Hepatocyte (in vitro differentiated cells): ENCODE measurements around the gene GLT6D1. TPM values are rescaled to one million over a fixed set of nuclear protein-coding genes. Genes with fewer than 3 reads are reported as not detected.
A peak's percentile ranks its signal among the peaks of the same experiment; 100 is the strongest.

Experiments used
- DNase-seq: peaks from one replicate; pipeline ENCODE4 v3.0.0-alpha.2; 2016; ENCODE audit warnings: low spot score
- H2AFZ ChIP-seq: fragments of 200-600 bp; sonication (generic); 2 replicates; pipeline ENCODE4 v1.6.0; 2016; ENCODE audit warnings: antibody characterized with exemption, mild to moderate bottlenecking
- H3K27ac ChIP-seq: fragments of 200-600 bp; sonication (generic); 2 replicates; pipeline ENCODE4 v1.5.1; 2016; ENCODE audit warnings: mild to moderate bottlenecking
- H3K27me3 ChIP-seq: fragments of 200-600 bp; sonication (generic); 2 replicates; pipeline ENCODE4 v1.6.1; 2016
- H3K36me3 ChIP-seq: fragments of 200-600 bp; sonication (generic); replicated peaks from 2 replicates; pipeline ENCODE4 v1.5.1; 2016; ENCODE audit warnings: low read depth; ENCODE audit not compliant: insufficient read depth
- H3K4me1 ChIP-seq: fragments of 200-600 bp; sonication (generic); 2 replicates; pipeline ENCODE4 v1.5.1; 2016; ENCODE audit warnings: mild to moderate bottlenecking, moderate library complexity; ENCODE audit not compliant: insufficient read depth
- H3K4me2 ChIP-seq: fragments of 200-600 bp; sonication (generic); 2 replicates; pipeline ENCODE4 v1.6.0; 2016
- H3K4me3 ChIP-seq: fragments of 200-600 bp; sonication (generic); 2 replicates; pipeline ENCODE4 v1.5.1; 2016; ENCODE audit warnings: mild to moderate bottlenecking
- H3K79me2 ChIP-seq: fragments of 200-600 bp; sonication (generic); 2 replicates; pipeline ENCODE4 v1.6.0; 2017; ENCODE audit warnings: mild to moderate bottlenecking
- H3K9me2 ChIP-seq: fragments of 200-600 bp; sonication (generic); replicated peaks from 2 replicates; pipeline ENCODE4 v1.6.0; 2017; ENCODE audit warnings: mild to moderate bottlenecking; ENCODE audit not compliant: insufficient read depth
- H3K9me3 ChIP-seq: fragments of 200-600 bp; sonication (generic); 2 replicates; pipeline ENCODE4 v1.5.1; 2016; ENCODE audit warnings: low read depth, mild to moderate bottlenecking
- H4K20me1 ChIP-seq: fragments of 200-600 bp; sonication (generic); 2 replicates; pipeline ENCODE4 v1.6.0; 2016; ENCODE audit warnings: mild to moderate bottlenecking; ENCODE audit not compliant: insufficient read depth, poor library complexity, severe bottlenecking
- EZH2 ChIP-seq: fragments of 200-600 bp; sonication (generic); IDR thresholded peaks from 2 replicates; pipeline ENCODE4 v1.6.1; 2016; ENCODE audit warnings: antibody characterized with exemption, mild to moderate bottlenecking, borderline replicate concordance
- EZH2phosphoT487 ChIP-seq: fragments of 200-600 bp; sonication (generic); IDR thresholded peaks from one replicate; pipeline ENCODE4 v1.6.1; 2018; ENCODE audit warnings: antibody characterized with exemption, mild to moderate bottlenecking, low read depth, moderate library complexity; ENCODE audit not compliant: unreplicated experiment, severe bottlenecking
- WGBS: methylation state at CpG from one replicate; pipeline ENCODE4 v1.1.6; 2016; ENCODE audit warnings: low lambda C conversion rate; ENCODE audit errors: missing lambda C conversion rate; 5-methylcytosine and 5-hydroxymethylcytosine counted together
- polyA plus RNA-seq: library from polyadenylated mRNA; unstranded; fragments of >200 nt; fragmentation: Nextera tagmentation; extraction: Ambion mirVana; gene quantifications from 2 replicates; pipeline ENCODE4 v1.2.1, GENCODE V29; 2016
- total RNA-seq: library from RNA; depleted of rRNA; stranded (reverse); fragments of >200 nt; gene quantifications from 2 replicates; pipeline ENCODE4 v1.2.3, GENCODE V29; 2014
- TF ChIP-seq, protein P1 (sequence below): fragments of 200-600 bp; sonication (generic); IDR thresholded peaks from 2 replicates; pipeline ENCODE4 v1.5.1; 2016; ENCODE audit warnings: antibody characterized with exemption, mild to moderate bottlenecking; ENCODE audit not compliant: poor library complexity

GLT6D1 gene
- total and polyA plus RNA-seq, 2 experiments from 2014 or later, result 0.20 TPM; not detected in 1

DNA sequence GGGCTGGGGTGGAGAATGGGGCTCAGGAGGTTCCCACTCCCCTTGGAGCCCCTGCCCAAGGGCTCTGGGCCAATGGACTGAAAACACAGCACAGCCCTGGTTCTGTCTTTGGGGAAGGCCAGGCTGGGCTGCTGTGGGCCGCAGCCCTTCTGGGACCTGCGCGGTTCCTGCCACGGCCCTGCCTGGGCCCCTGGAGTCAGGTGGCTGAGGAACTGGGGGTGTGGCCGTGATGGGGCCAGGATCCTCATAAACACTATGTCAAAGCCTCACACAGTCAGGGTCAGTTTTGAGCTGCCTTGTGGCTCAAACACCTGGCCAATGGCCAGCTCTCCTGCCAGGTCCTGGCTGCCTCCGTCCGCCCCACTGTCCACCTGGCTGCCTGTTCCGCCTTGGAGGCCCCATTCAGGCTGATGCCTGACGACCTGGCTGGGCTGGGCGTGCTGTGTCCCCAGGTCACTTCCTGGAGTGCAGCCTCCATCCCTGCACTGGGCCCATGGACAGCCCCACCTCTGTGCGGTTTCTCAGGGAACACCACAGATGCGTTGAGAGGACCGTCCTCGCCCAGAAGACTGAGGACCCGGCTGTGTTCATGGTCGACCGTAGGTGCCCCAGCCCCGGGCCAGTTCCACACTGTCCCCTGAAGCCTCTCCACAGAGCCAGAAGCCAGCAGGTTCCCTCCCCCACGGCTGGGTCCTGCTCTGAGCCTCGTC, 50.3 kb downstream of the GLT6D1 start:
- WGBS, result 93% methylated on average over 20 of the region's 20 CpGs
- H3K9me2 ChIP-seq, result no peaks in the 10 kb centered on the region
- no peaks in the 10 kb centered on the region for H3K4me1 ChIP-seq
- no peaks in the 10 kb centered on the region for H3K9me3 ChIP-seq
- H3K36me3 ChIP-seq, result no peaks in the 10 kb centered on the region
- H3K79me2 ChIP-seq, result no peaks in the 10 kb centered on the region
- H3K4me3 ChIP-seq, result no peak overlapping the region
- peak; percentile 4 for DNase-seq
- TF ChIP-seq EZH2phosphoT487, result no peak
- no peak for TF ChIP-seq EZH2
- TF ChIP-seq, protein P1, sequence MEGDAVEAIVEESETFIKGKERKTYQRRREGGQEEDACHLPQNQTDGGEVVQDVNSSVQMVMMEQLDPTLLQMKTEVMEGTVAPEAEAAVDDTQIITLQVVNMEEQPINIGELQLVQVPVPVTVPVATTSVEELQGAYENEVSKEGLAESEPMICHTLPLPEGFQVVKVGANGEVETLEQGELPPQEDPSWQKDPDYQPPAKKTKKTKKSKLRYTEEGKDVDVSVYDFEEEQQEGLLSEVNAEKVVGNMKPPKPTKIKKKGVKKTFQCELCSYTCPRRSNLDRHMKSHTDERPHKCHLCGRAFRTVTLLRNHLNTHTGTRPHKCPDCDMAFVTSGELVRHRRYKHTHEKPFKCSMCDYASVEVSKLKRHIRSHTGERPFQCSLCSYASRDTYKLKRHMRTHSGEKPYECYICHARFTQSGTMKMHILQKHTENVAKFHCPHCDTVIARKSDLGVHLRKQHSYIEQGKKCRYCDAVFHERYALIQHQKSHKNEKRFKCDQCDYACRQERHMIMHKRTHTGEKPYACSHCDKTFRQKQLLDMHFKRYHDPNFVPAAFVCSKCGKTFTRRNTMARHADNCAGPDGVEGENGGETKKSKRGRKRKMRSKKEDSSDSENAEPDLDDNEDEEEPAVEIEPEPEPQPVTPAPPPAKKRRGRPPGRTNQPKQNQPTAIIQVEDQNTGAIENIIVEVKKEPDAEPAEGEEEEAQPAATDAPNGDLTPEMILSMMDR, result no peak
- H2AFZ ChIP-seq, result no peak overlapping the region
- H3K4me2 ChIP-seq, result no peak overlapping the region
- no peaks in the 10 kb centered on the region for H3K27me3 ChIP-seq
- H3K27ac ChIP-seq, result no peak overlapping the region
- H4K20me1 ChIP-seq, result no peaks in the 10 kb centered on the region

DNA sequence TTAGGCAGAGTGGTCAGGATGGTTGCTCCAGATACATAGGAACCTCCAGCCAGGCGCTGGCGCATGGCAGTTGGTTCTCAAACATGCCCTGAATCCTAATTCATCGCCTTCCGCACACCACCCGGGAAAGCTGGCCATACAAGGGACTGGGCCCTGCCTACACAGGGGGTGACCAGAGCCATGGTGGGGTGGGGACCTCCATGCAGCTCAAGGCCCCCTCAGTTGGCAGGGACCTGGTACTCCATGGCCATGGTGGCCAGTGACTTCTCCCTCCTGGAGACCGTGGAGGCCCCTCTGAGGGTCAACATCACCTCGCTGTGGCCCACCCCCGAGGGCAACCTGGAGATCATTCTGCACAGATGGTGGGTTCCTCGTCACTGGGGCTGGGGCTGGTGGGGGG, 51.0 kb downstream of the GLT6D1 start:
- no peaks in the 10 kb centered on the region for H3K9me3 ChIP-seq
- H3K4me2 ChIP-seq, result no peak overlapping the region
- H3K4me3 ChIP-seq, result no peak overlapping the region
- no peaks in the 10 kb centered on the region for H3K27me3 ChIP-seq
- TF ChIP-seq EZH2phosphoT487 (no peak), EZH2 (no peak)
- TF ChIP-seq, protein P1, result no peak
- H3K79me2 ChIP-seq, result no peaks in the 10 kb centered on the region
- no peaks in the 10 kb centered on the region for H4K20me1 ChIP-seq
- no peaks in the 10 kb centered on the region for H3K4me1 ChIP-seq
- DNase-seq, result peak; percentile 3
- WGBS, result over 99% methylated on average over 8 of the region's 9 CpGs
- H3K9me2 ChIP-seq, result no peaks in the 10 kb centered on the region
- H3K36me3 ChIP-seq, result no peaks in the 10 kb centered on the region
- H2AFZ ChIP-seq, result no peak overlapping the region
- H3K27ac ChIP-seq, result no peak overlapping the region

DNA sequence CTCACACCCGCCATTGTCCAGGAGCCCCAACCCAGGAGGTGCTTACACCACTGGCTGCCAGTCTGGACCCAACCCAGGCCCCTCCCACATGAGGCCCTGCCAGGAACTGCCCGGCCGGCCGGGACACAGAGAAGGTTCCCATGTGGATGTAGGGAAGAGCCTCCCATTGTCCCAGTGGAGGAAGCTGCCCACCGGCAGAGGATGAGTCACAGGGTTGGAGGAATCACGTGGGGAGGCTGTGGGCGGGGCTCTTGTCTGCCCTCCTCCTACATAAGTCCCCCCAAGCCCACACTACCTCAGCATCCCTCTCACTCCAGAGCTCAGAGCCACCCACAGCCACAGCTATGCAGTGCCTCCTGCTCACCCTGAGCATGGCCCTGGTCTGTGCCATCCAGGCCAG, 51.7 kb downstream of the GLT6D1 start:
- peak; percentile 4 for DNase-seq
- no peaks in the 10 kb centered on the region for H3K36me3 ChIP-seq
- H2AFZ ChIP-seq, result no peak overlapping the region
- H3K4me2 ChIP-seq, result no peak overlapping the region
- TF ChIP-seq EZH2phosphoT487 (no peak), EZH2 (no peak)
- TF ChIP-seq, protein P1, result no peak
- H4K20me1 ChIP-seq, result no peaks in the 10 kb centered on the region
- no peaks in the 10 kb centered on the region for H3K9me2 ChIP-seq
- H3K27me3 ChIP-seq, result no peaks in the 10 kb centered on the region
- H3K9me3 ChIP-seq, result no peaks in the 10 kb centered on the region
- no peak overlapping the region for H3K27ac ChIP-seq
- no peak overlapping the region for H3K4me3 ChIP-seq
- no peaks in the 10 kb centered on the region for H3K79me2 ChIP-seq
- no peaks in the 10 kb centered on the region for H3K4me1 ChIP-seq
- 60% methylated on average over 3 of the region's 7 CpGs for WGBS
